Mesangial cell (primary cell): ENCODE measurements around the gene NDP. TPM values are rescaled to one million over a fixed set of nuclear protein-coding genes. Genes with fewer than 3 reads are reported as not detected.

ENCODE experiments used
- total RNA-seq: library from RNA; depleted of rRNA; stranded (reverse); fragments of >200 nt; gene quantifications from 2 replicates; pipeline ENCODE4 v1.2.3, GENCODE V29; 2015

NDP gene
- under 0.01 TPM in 1 of 2 replicates, not detected in the other for total RNA-seq

GRCh38 chrX:43973249-43974099 is at the start of gene NDP:
Gene NDP, minus strand, starts transcription at chrX:43973390. Its CDS starts 14,745 bp downstream, at chrX:43958645.

Other genes with a start within 250 kb of the NDP start
- gene MAOB, start 90.9 kb downstream of the NDP start, total RNA-seq, result 2.8 and 7.6 TPM in 2 replicates